Panc1 (cell line): ENCODE measurements around the gene VAPB. TPM values are rescaled to one million over a fixed set of nuclear protein-coding genes. Genes with fewer than 3 reads are reported as not detected.

Source experiments
- ATAC-seq: fragments of 200-7000 bp; cut with Tn5 transposase; 2 replicates; pipeline ENCODE4 v1.9.1; 2020; ENCODE audit warnings: mild to moderate bottlenecking, moderate library complexity
- BruUV-seq: library from RNA; stranded (reverse); fragments of 400-500 nt; replicated peaks from 2 replicates; lab custom pipeline; 2021; lab: Mats Ljungman, UMichigan
- CTCF ChIA-PET: fragments of 300-600 bp; sonication (Branson Sonifier 250); formaldehyde crosslinking; loops from one replicate; lab custom pipeline; 2022; ENCODE audit warnings: antibody characterized with exemption; lab: Charles Lee
- POLR2A ChIA-PET: fragments of 300-600 bp; sonication (Branson Sonifier 250); formaldehyde crosslinking; loops from one replicate; lab custom pipeline; 2022; ENCODE audit warnings: antibody characterized with exemption; lab: Charles Lee
- DNase-seq: peaks from one replicate; pipeline ENCODE4 v3.0.0-alpha.2; 2010; ENCODE audit warnings: low read depth, low spot score
- H3K27ac ChIP-seq: 2 replicates; pipeline ENCODE4 v1.5.1; 2011; ENCODE audit warnings: mild to moderate bottlenecking, low read length, inconsistent platforms
- H3K27me3 ChIP-seq: fragments of 200-500 bp; sonication (Bioruptor generic); 2 replicates; pipeline ENCODE4 v1.6.0; 2014; ENCODE audit warnings: low read length, inconsistent platforms; ENCODE audit not compliant: control insufficient read depth, insufficient read depth
- H3K36me3 ChIP-seq: fragments of 200-500 bp; sonication (Bioruptor generic); 2 replicates; pipeline ENCODE4 v1.5.1; 2014; ENCODE audit warnings: inconsistent platforms, mild to moderate bottlenecking, low read length, moderate library complexity; ENCODE audit not compliant: control insufficient read depth, insufficient read depth
- H3K4me1 ChIP-seq: 2 replicates; pipeline ENCODE4 v1.5.1; 2011; ENCODE audit warnings: inconsistent platforms, mild to moderate bottlenecking, low read length, moderate library complexity; ENCODE audit not compliant: control insufficient read depth, insufficient read depth
- H3K4me3 ChIP-seq, 2 experiments: 2 replicates each; pipeline ENCODE4 v1.5.1; 2011 to 2012; ENCODE audit warnings: low read depth in 2 of 2, low read length in 2 of 2, mild to moderate bottlenecking in 2 of 2, inconsistent platforms in 1 of 2, moderate library complexity in 1 of 2
- H3K9me3 ChIP-seq: fragments of 200-500 bp; sonication (Bioruptor generic); 2 replicates; pipeline ENCODE4 v1.5.1; 2014; ENCODE audit warnings: low read depth, mild to moderate bottlenecking, inconsistent platforms, low read length, moderate library complexity; ENCODE audit not compliant: control insufficient read depth, insufficient read depth
- POLR2AphosphoS5 ChIP-seq: IDR thresholded peaks from 2 replicates; pipeline ENCODE4 v1.6.1; 2012; ENCODE audit warnings: mild to moderate bottlenecking, low read depth, low read length, moderate library complexity
- SIN3A ChIP-seq: IDR thresholded peaks from 2 replicates; pipeline ENCODE4 v1.6.1; 2012; ENCODE audit warnings: low read depth, mild to moderate bottlenecking, low read length, moderate library complexity, borderline replicate concordance; ENCODE audit not compliant: insufficient read depth
- TCF7L2 ChIP-seq: IDR thresholded peaks from 2 replicates; pipeline ENCODE4 v1.6.1; 2011; ENCODE audit warnings: mild to moderate bottlenecking, low read depth, low read length, inconsistent platforms
- in situ Hi-C: cut with HindIII; loops from 2 replicates; pipeline ENCODE4 v1.10.0; 2016; ENCODE audit warnings: low sequenced_read_pairs, low pct_unique_long_range_greater_than_20kb
- intact Hi-C: fragments of 100-400 bp; cut with micrococcal nuclease; formaldehyde crosslinking; loops from one replicate; pipeline ENCODE4 v1.10.0; 2022; ENCODE audit not compliant: unreplicated experiment
- total RNA-seq: library from RNA; stranded (reverse); gene quantifications from one replicate; pipeline ENCODE4 v1.2.1, GENCODE V29; 2021; ENCODE audit not compliant: unreplicated experiment
- TF ChIP-seq, protein P1 (sequence below), 2 experiments: IDR thresholded peaks; 2 replicates each; pipeline ENCODE4 v1.6.1; 2011 to 2012; ENCODE audit warnings: low read depth in 2 of 2, control low read depth in 1 of 2, low read length in 1 of 2, mild to moderate bottlenecking in 1 of 2, moderate library complexity in 1 of 2; ENCODE audit not compliant: insufficient read depth in 1 of 2
- TF ChIP-seq, protein P2 (sequence below): fragments of 450-650 bp; IDR thresholded peaks from 2 replicates; pipeline ENCODE4 v1.5.1; 2017; ENCODE audit warnings: mild to moderate bottlenecking

VAPB gene
- total RNA-seq, 1 experiment from 2014 or later, result 50.9 TPM

DNA sequence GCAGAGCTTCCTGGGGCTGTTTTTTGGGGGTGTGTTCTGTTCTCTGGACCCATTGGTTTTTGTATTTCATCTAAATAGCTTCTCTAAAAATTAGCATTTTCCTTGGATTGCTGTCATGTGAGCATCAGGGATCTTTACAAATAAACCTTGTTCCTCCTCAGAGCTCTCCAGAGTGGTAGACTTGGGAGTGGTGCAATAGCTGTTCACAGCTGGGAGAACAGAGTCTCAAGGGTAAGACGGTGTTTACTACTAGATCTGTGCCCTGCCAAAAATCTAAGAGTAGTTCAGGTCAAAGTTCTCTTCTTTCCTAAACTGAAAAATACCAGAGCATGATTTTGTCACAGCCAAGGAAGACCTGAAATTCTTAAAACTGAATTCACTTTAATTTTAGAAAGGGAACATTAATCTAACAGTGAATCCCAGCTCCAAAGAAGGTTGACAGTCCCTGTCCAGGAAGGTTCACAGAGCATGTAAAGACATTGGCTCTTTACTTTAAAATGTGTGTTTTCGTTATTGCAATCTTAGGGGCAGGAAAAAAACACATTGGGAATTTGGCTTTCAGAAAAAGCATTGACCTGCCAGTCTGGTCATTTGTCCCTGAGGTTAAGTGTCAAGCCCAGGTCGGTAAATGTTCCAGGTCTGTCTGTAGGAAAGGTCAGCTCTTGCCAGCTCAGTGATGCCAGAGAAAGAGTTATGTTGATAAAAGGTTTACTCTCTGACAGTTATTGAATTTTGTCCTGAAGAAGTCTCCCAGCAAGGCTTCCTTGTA is 43.3 kb downstream of the VAPB start:
- H3K27me3 ChIP-seq, result no peaks in the 10 kb centered on the region
- no peak overlapping the region for H3K4me3 ChIP-seq
- no peaks in the 10 kb centered on the region for H3K9me3 ChIP-seq
- TF ChIP-seq, protein P1, sequence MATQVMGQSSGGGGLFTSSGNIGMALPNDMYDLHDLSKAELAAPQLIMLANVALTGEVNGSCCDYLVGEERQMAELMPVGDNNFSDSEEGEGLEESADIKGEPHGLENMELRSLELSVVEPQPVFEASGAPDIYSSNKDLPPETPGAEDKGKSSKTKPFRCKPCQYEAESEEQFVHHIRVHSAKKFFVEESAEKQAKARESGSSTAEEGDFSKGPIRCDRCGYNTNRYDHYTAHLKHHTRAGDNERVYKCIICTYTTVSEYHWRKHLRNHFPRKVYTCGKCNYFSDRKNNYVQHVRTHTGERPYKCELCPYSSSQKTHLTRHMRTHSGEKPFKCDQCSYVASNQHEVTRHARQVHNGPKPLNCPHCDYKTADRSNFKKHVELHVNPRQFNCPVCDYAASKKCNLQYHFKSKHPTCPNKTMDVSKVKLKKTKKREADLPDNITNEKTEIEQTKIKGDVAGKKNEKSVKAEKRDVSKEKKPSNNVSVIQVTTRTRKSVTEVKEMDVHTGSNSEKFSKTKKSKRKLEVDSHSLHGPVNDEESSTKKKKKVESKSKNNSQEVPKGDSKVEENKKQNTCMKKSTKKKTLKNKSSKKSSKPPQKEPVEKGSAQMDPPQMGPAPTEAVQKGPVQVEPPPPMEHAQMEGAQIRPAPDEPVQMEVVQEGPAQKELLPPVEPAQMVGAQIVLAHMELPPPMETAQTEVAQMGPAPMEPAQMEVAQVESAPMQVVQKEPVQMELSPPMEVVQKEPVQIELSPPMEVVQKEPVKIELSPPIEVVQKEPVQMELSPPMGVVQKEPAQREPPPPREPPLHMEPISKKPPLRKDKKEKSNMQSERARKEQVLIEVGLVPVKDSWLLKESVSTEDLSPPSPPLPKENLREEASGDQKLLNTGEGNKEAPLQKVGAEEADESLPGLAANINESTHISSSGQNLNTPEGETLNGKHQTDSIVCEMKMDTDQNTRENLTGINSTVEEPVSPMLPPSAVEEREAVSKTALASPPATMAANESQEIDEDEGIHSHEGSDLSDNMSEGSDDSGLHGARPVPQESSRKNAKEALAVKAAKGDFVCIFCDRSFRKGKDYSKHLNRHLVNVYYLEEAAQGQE (IDR thresholded peaks at IDR 0.05; ENCODE audit: insufficient read depth in 1 of 2, low read depth in 2 of 2, low read length in 1 of 2), result no peak
- TF ChIP-seq POLR2AphosphoS5 (no peak), TCF7L2 (no peak), SIN3A (no peak)
- TF ChIP-seq, protein P2, sequence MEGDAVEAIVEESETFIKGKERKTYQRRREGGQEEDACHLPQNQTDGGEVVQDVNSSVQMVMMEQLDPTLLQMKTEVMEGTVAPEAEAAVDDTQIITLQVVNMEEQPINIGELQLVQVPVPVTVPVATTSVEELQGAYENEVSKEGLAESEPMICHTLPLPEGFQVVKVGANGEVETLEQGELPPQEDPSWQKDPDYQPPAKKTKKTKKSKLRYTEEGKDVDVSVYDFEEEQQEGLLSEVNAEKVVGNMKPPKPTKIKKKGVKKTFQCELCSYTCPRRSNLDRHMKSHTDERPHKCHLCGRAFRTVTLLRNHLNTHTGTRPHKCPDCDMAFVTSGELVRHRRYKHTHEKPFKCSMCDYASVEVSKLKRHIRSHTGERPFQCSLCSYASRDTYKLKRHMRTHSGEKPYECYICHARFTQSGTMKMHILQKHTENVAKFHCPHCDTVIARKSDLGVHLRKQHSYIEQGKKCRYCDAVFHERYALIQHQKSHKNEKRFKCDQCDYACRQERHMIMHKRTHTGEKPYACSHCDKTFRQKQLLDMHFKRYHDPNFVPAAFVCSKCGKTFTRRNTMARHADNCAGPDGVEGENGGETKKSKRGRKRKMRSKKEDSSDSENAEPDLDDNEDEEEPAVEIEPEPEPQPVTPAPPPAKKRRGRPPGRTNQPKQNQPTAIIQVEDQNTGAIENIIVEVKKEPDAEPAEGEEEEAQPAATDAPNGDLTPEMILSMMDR, result no peak
- BruUV-seq, result no TSS peak
- no peaks in the 10 kb centered on the region for H3K4me1 ChIP-seq
- in situ Hi-C loops, result no loop called here
- DNase-seq, result no peak
- peaks cover 3% of the 10 kb centered on the region for H3K36me3 ChIP-seq
- no peak for ATAC-seq
- intact Hi-C loops, result no loop called here
- ChIA-PET POLR2A (no interaction called here), CTCF (no interaction called here)
- H3K27ac ChIP-seq, result no peak overlapping the region

DNA sequence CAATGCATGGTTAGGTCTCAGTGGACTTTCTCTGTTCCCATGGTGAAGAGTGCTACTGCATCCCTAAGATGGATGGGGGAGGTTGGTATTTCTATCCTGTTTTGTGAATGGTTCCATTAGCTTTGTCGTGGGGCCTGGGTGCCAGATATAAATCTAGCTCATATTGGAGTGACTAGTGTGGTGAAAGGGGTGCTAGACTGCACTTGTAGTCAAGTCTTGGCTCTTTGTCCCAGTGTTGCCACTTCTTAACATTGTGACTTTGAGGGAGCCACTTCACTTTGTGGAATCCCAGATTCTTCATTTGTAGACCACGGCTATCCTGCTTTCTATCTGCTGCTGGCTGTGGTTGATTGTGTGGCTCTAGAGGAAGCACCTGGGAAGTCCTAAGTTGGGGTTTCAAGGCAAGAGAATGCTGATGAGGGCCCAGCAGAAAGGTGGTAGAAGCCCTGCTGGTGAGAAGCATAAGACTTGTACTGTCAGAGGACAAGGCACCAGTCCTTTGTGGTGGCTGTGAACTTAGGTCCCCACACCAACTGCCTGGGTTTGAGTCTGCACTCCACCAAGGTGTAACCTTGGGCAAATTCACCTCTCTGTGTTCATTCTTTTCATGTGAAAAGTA is 44.1 kb downstream of the VAPB start:
- peaks cover 3% of the 10 kb centered on the region for H3K36me3 ChIP-seq
- CTCF ChIA-PET, result no interaction called here
- in situ Hi-C loops, result no loop called here

More for the DNA sequence above, 44.1 kb downstream of the VAPB start:
- H3K27ac ChIP-seq, result no peak overlapping the region
- BruUV-seq, result no TSS peak
- DNase-seq (no peak), ATAC-seq (no peak)
- POLR2A ChIA-PET, result no interaction called here
- intact Hi-C loops, result no loop called here
- H3K4me1 ChIP-seq, result no peaks in the 10 kb centered on the region
- TF ChIP-seq, protein P1 (IDR thresholded peaks at IDR 0.05; ENCODE audit: insufficient read depth in 1 of 2, low read depth in 2 of 2, low read length in 1 of 2), result no peak
- TF ChIP-seq SIN3A, result no peak
- TF ChIP-seq POLR2AphosphoS5, result no peak
- TF ChIP-seq TCF7L2, result no peak
- TF ChIP-seq, protein P2, result no peak
- H3K4me3 ChIP-seq, result no peak overlapping the region
- H3K9me3 ChIP-seq, result no peaks in the 10 kb centered on the region
- H3K27me3 ChIP-seq, result no peaks in the 10 kb centered on the region
